Measurements from ENCODE around the gene ZSCAN21. TPM values are rescaled to one million over a fixed set of nuclear protein-coding genes. Genes with fewer than 3 reads are reported as not detected.

Gene ZSCAN21
- total RNA-seq, 2 donors from 2014 or later = 22.7 to 25.1 TPM

GRCh38 chr7:100066953-100067352 lies 17.4 kb downstream of the ZSCAN21 start:
- Histone ChIP-seq H3K36me3 (ENCODE audit: control insufficient read depth, insufficient read depth, low read length) (peaks cover 79% of the 10 kb centered on the region), H3K4me3 (ENCODE audit: low read length) (no peak overlapping the region), H3K4me1 (ENCODE audit: control insufficient read depth, insufficient read depth, low read length) (no peaks in the 10 kb centered on the region), H3K27ac (ENCODE audit: low read depth, low read length) (no peak overlapping the region), H3K27me3 (ENCODE audit: control insufficient read depth, insufficient read depth, low read length, poor library complexity, severe bottlenecking) (no peaks in the 10 kb centered on the region), H3K9ac (ENCODE audit: extremely low read depth, low read length, poor library complexity, severe bottlenecking) (no peak overlapping the region), H3K9me3 (ENCODE audit: control insufficient read depth, low read length) (peaks cover 30% of the 10 kb centered on the region)
- Mint-ChIP-seq H3K4me1 (no peaks in the 10 kb centered on the region), H3K27ac (no peak overlapping the region), H3K27me3 (ENCODE audit: insufficient read depth) (no peaks in the 10 kb centered on the region), H3K36me3 (ENCODE audit: low read depth) (peaks cover 89% of the 10 kb centered on the region), H3K4me3 (no peak overlapping the region), H3K9me3 (peaks cover 55% of the 10 kb centered on the region)
- 91 to 94% methylated on average over 7 of the region's 7 CpGs for WGBS, 2 experiments (ENCODE audit: insufficient coverage in 1 of 2, insufficient read length in 1 of 2)
- no peak for TF ChIP-seq CTCF (conservative IDR thresholded peaks at IDR 0.05)
- DNase-seq = no peak

GRCh38 chr7:100069991-100070390 lies 20.4 kb downstream of the ZSCAN21 start:
- Mint-ChIP-seq H3K36me3 (ENCODE audit: low read depth) (peaks cover 95% of the 10 kb centered on the region), H3K27me3 (ENCODE audit: insufficient read depth) (no peaks in the 10 kb centered on the region), H3K4me3 (no peak overlapping the region), H3K4me1 (no peaks in the 10 kb centered on the region), H3K27ac (no peak overlapping the region), H3K9me3 (peaks cover 77% of the 10 kb centered on the region)
- DNase-seq = peak; percentile 31
- Histone ChIP-seq H3K4me3 (ENCODE audit: low read length) (peak overlapping the region; percentile 70), H3K36me3 (ENCODE audit: control insufficient read depth, insufficient read depth, low read length) (peaks cover 85% of the 10 kb centered on the region), H3K9ac (ENCODE audit: extremely low read depth, low read length, poor library complexity, severe bottlenecking) (no peak overlapping the region), H3K4me1 (ENCODE audit: control insufficient read depth, insufficient read depth, low read length) (no peaks in the 10 kb centered on the region), H3K9me3 (ENCODE audit: control insufficient read depth, low read length) (peaks cover 61% of the 10 kb centered on the region), H3K27ac (ENCODE audit: low read depth, low read length) (no peak overlapping the region), H3K27me3 (ENCODE audit: control insufficient read depth, insufficient read depth, low read length, poor library complexity, severe bottlenecking) (no peaks in the 10 kb centered on the region)
- TF ChIP-seq CTCF (conservative IDR thresholded peaks at IDR 0.05) = no peak
- WGBS, 2 experiments (ENCODE audit: insufficient coverage in 1 of 2, insufficient read length in 1 of 2) = 96 to 100% methylated on average over 4 to 5 of the region's 5 CpGs

GRCh38 chr7:100071018-100071723 lies 21.6 kb downstream of the ZSCAN21 start:
- peaks cover 85% of the 10 kb centered on the region for H3K36me3 ChIP-seq (ENCODE audit: control insufficient read depth, insufficient read depth, low read length)
- peaks cover 95% of the 10 kb centered on the region for H3K36me3 Mint-ChIP-seq (ENCODE audit: low read depth)
- H3K4me1 ChIP-seq (ENCODE audit: control insufficient read depth, insufficient read depth, low read length) = no peaks in the 10 kb centered on the region
- H3K4me3 Mint-ChIP-seq = no peak overlapping the region
- H3K4me1 Mint-ChIP-seq = no peaks in the 10 kb centered on the region
- peaks cover 73% of the 10 kb centered on the region for H3K9me3 ChIP-seq (ENCODE audit: control insufficient read depth, low read length)
- H3K27ac Mint-ChIP-seq = no peak overlapping the region
- WGBS, 2 experiments (ENCODE audit: insufficient coverage in 1 of 2, insufficient read length in 1 of 2) = 93 to 98% methylated on average over 8 to 11 of the region's 11 CpGs
- no peak overlapping the region for H3K27ac ChIP-seq (ENCODE audit: low read depth, low read length)
- H3K27me3 Mint-ChIP-seq (ENCODE audit: insufficient read depth) = no peaks in the 10 kb centered on the region
- no peak for TF ChIP-seq CTCF (conservative IDR thresholded peaks at IDR 0.05)
- H3K9me3 Mint-ChIP-seq = peaks cover 81% of the 10 kb centered on the region
- DNase-seq = peak; percentile 39
- peak overlapping the region; percentile 70 for H3K4me3 ChIP-seq (ENCODE audit: low read length)
- H3K9ac ChIP-seq (ENCODE audit: extremely low read depth, low read length, poor library complexity, severe bottlenecking) = no peak overlapping the region
- H3K27me3 ChIP-seq (ENCODE audit: control insufficient read depth, insufficient read depth, low read length, poor library complexity, severe bottlenecking) = no peaks in the 10 kb centered on the region
